ENCODE results near the gene MSTO1.
"Not testable (repeated sequence)": the region's sequence is repeated elsewhere in the genome, so short reads cannot be mapped to it uniquely, and the experiment has no call there.

Gene MSTO1

DNA sequence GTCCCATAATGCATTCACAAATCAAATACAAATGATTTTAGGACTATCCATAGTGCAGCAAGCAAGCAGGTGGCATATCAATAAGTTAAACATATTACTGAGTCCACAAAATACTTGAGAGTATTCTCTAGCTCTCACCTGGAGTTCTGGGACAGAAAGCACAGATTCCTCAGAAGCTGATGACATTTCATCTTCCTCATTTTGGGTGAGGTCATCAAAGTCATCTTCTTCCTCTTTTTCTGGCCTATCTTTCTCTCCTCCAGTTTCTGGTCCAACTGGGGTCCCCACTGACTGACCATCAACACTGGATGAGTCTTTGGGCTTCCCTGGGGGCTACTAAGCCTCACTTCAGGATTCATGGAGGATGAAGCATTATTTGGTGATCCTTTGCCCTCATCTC, 39.7 kb downstream of the MSTO1 start:
- Histone ChIP-seq H3K27me3 (ENCODE audit: control insufficient read depth in 1 of 2, insufficient read depth in 2 of 2, low read length in 2 of 2) (no peaks in the 10 kb centered on the region), H3K9me3 (ENCODE audit: control insufficient read depth in 2 of 2, low read length in 2 of 2) (no peaks in the 10 kb centered on the region), H3K4me1 (ENCODE audit: control insufficient read depth, insufficient read depth, low read length) (peaks cover 12% of the 10 kb centered on the region), H3K36me3 (ENCODE audit: control insufficient read depth in 2 of 2, insufficient read depth in 2 of 2, low read length in 2 of 2) (no peaks in the 10 kb centered on the region), H3K27ac (ENCODE audit: low read length) (no peak overlapping the region), H3K9ac (ENCODE audit: low read length in 2 of 2) (no peak overlapping the region), H3K4me3 (ENCODE audit: low read length in 2 of 2) (no peak overlapping the region)

GRCh38 chr1:155650231-155650757, 40.3 kb downstream of the MSTO1 start:
- no peaks in the 10 kb centered on the region for H3K9me3 ChIP-seq (ENCODE audit: control insufficient read depth in 2 of 2, low read length in 2 of 2)
- H3K27ac ChIP-seq (ENCODE audit: low read length): no peak overlapping the region
- no peak overlapping the region for H3K4me3 ChIP-seq (ENCODE audit: low read length in 2 of 2)
- H3K9ac ChIP-seq (ENCODE audit: low read length in 2 of 2): no peak overlapping the region
- H3K4me1 ChIP-seq (ENCODE audit: control insufficient read depth, insufficient read depth, low read length): peaks cover 6% of the 10 kb centered on the region
- H3K36me3 ChIP-seq (ENCODE audit: control insufficient read depth in 2 of 2, insufficient read depth in 2 of 2, low read length in 2 of 2): no peaks in the 10 kb centered on the region
- no peaks in the 10 kb centered on the region for H3K27me3 ChIP-seq (ENCODE audit: control insufficient read depth in 1 of 2, insufficient read depth in 2 of 2, low read length in 2 of 2)

DNA sequence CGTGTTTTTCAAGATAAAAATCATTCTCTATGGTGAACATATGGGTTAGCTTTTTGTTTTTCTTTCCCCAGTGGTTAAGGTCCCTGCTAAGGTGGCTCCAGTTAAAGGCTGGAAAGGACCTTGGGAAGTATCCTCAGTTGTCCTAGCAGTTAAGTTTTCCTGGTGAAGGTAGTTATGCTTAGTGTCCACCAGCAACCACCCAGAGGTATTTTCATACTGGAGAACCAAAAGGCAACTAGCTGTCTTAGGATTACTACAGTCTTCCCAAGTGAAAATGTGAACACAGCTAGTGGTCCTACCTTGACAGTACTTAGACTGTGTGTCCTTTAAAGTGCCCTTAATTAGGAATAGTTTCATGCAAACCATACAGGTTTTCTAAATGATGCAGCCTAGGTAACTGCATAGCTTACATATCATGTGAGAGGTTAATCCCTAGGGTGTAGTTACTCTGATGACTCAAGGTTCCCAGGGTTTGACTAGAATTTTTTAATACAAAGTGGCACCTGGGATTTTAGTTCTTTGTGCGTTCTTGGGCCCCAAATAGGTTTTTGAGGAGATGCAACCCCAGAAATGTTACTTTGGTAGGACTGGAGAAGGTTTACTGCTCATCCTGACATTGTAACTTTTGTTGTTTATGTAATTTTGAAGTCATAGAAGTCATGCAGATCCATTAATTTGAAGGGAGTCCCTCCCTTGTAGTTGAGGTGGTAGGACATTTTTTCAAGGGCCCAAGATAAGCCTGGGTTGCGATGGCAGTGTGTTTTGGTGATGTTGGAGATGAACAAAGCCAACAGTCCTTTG, 42.0 kb downstream of the MSTO1 start:
- Histone ChIP-seq H3K9ac (ENCODE audit: low read length in 2 of 2) (no peak overlapping the region), H3K36me3 (ENCODE audit: control insufficient read depth in 2 of 2, insufficient read depth in 2 of 2, low read length in 2 of 2) (no peaks in the 10 kb centered on the region), H3K27me3 (ENCODE audit: control insufficient read depth in 1 of 2, insufficient read depth in 2 of 2, low read length in 2 of 2) (no peaks in the 10 kb centered on the region), H3K4me3 (ENCODE audit: low read length in 2 of 2) (no peak overlapping the region), H3K27ac (ENCODE audit: low read length) (no peak overlapping the region), H3K4me1 (ENCODE audit: control insufficient read depth, insufficient read depth, low read length) (no peaks in the 10 kb centered on the region), H3K9me3 (ENCODE audit: control insufficient read depth in 2 of 2, low read length in 2 of 2) (no peaks in the 10 kb centered on the region)

DNA sequence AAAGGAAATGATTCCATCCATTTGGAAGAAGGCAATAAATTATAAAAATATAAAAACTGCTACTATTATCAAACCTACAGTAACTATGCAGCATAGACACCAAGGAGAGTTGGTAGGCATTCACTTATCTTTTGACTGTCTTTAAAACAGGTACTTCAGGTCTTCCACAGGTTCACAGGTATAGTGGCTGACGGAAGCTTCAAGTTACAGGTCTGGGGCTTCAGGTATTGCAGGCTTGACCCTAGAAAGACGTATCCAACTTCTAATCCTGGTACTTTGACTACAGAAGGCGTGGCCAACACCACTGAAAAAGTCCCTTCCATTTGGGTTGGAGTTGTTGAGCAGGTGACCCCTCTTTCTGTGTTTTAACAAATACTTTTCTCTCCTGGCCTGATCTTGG, 42.9 kb downstream of the MSTO1 start:
- Histone ChIP-seq H3K27ac (ENCODE audit: low read length) (no peak overlapping the region), H3K36me3 (ENCODE audit: control insufficient read depth in 2 of 2, insufficient read depth in 2 of 2, low read length in 2 of 2) (no peaks in the 10 kb centered on the region), H3K4me3 (ENCODE audit: low read length in 2 of 2) (no peak overlapping the region), H3K27me3 (ENCODE audit: control insufficient read depth in 1 of 2, insufficient read depth in 2 of 2, low read length in 2 of 2) (no peaks in the 10 kb centered on the region), H3K9me3 (ENCODE audit: control insufficient read depth in 2 of 2, low read length in 2 of 2) (no peaks in the 10 kb centered on the region), H3K4me1 (ENCODE audit: control insufficient read depth, insufficient read depth, low read length) (no peaks in the 10 kb centered on the region), H3K9ac (ENCODE audit: low read length in 2 of 2) (no peak overlapping the region)

GRCh38 chr1:155657463-155657862, 47.4 kb downstream of the MSTO1 start:
- Histone ChIP-seq H3K9ac (ENCODE audit: low read length in 2 of 2) (no peak overlapping the region), H3K36me3 (ENCODE audit: control insufficient read depth in 2 of 2, insufficient read depth in 2 of 2, low read length in 2 of 2) (peaks cover 27 to 31% of the 10 kb centered on the region in 2 donors), H3K27me3 (ENCODE audit: control insufficient read depth in 1 of 2, insufficient read depth in 2 of 2, low read length in 2 of 2) (no peaks in the 10 kb centered on the region), H3K27ac (ENCODE audit: low read length) (no peak overlapping the region), H3K4me1 (ENCODE audit: control insufficient read depth, insufficient read depth, low read length) (no peaks in the 10 kb centered on the region), H3K4me3 (ENCODE audit: low read length in 2 of 2) (no peak overlapping the region), H3K9me3 (ENCODE audit: control insufficient read depth in 2 of 2, low read length in 2 of 2) (no peaks in the 10 kb centered on the region)

DNA sequence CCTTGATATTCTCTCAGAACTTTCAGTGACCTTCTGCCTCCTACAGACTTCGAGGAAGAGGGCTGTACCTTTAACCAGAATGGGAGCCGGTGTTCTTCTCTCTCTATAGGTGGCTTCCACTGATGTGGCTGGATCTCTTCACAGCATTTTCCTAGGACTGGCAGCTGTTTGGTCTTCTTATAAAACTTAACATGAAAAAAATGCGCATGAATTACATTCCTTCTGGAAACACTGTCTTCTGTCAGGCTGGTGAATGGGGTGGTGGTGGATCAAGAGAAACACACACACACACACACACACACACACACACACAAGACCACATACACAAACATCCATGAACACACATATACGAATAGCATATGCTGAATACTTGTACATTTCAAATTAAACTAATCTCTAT, 51.2 kb downstream of the MSTO1 start:
- H3K4me3 ChIP-seq (ENCODE audit: low read length in 2 of 2); H3K4me1 ChIP-seq (ENCODE audit: control insufficient read depth, insufficient read depth, low read length); H3K9ac ChIP-seq (ENCODE audit: low read length in 2 of 2); H3K27me3 ChIP-seq (ENCODE audit: control insufficient read depth in 1 of 2, insufficient read depth in 2 of 2, low read length in 2 of 2); H3K9me3 ChIP-seq (ENCODE audit: control insufficient read depth in 2 of 2, low read length in 2 of 2); H3K27ac ChIP-seq (ENCODE audit: low read length): not testable (repeated sequence)
- peaks cover 29 to 41% of the 10 kb centered on the region in 2 donors for H3K36me3 ChIP-seq (ENCODE audit: control insufficient read depth in 2 of 2, insufficient read depth in 2 of 2, low read length in 2 of 2)

Data from stomach smooth muscle (tissue), 2 donors.